Panc1 (cell line): Measurements from ENCODE around the gene NSMF. TPM values are rescaled to one million over a fixed set of nuclear protein-coding genes. Genes with fewer than 3 reads are reported as not detected.

Experiments used
- ATAC-seq: fragments of 200-7000 bp; cut with Tn5 transposase; 2 replicates; pipeline ENCODE4 v1.9.1; 2020; ENCODE audit warnings: mild to moderate bottlenecking, moderate library complexity
- BruUV-seq: library from RNA; stranded (reverse); fragments of 400-500 nt; replicated peaks from 2 replicates; lab custom pipeline; 2021; lab: Mats Ljungman, UMichigan
- CTCF ChIA-PET: fragments of 300-600 bp; sonication (Branson Sonifier 250); formaldehyde crosslinking; loops from one replicate; lab custom pipeline; 2022; ENCODE audit warnings: antibody characterized with exemption; lab: Charles Lee
- POLR2A ChIA-PET: fragments of 300-600 bp; sonication (Branson Sonifier 250); formaldehyde crosslinking; loops from one replicate; lab custom pipeline; 2022; ENCODE audit warnings: antibody characterized with exemption; lab: Charles Lee
- DNase-seq: peaks from one replicate; pipeline ENCODE4 v3.0.0-alpha.2; 2010; ENCODE audit warnings: low read depth, low spot score
- H3K27ac ChIP-seq: 2 replicates; pipeline ENCODE4 v1.5.1; 2011; ENCODE audit warnings: mild to moderate bottlenecking, low read length, inconsistent platforms
- H3K27me3 ChIP-seq: fragments of 200-500 bp; sonication (Bioruptor generic); 2 replicates; pipeline ENCODE4 v1.6.0; 2014; ENCODE audit warnings: low read length, inconsistent platforms; ENCODE audit not compliant: control insufficient read depth, insufficient read depth
- H3K36me3 ChIP-seq: fragments of 200-500 bp; sonication (Bioruptor generic); 2 replicates; pipeline ENCODE4 v1.5.1; 2014; ENCODE audit warnings: inconsistent platforms, mild to moderate bottlenecking, low read length, moderate library complexity; ENCODE audit not compliant: control insufficient read depth, insufficient read depth
- H3K4me1 ChIP-seq: 2 replicates; pipeline ENCODE4 v1.5.1; 2011; ENCODE audit warnings: inconsistent platforms, mild to moderate bottlenecking, low read length, moderate library complexity; ENCODE audit not compliant: control insufficient read depth, insufficient read depth
- H3K4me3 ChIP-seq, 2 experiments: 2 replicates each; pipeline ENCODE4 v1.5.1; 2011 to 2012; ENCODE audit warnings: low read depth in 2 of 2, low read length in 2 of 2, mild to moderate bottlenecking in 2 of 2, inconsistent platforms in 1 of 2, moderate library complexity in 1 of 2
- H3K9me3 ChIP-seq: fragments of 200-500 bp; sonication (Bioruptor generic); 2 replicates; pipeline ENCODE4 v1.5.1; 2014; ENCODE audit warnings: low read depth, mild to moderate bottlenecking, inconsistent platforms, low read length, moderate library complexity; ENCODE audit not compliant: control insufficient read depth, insufficient read depth
- POLR2AphosphoS5 ChIP-seq: IDR thresholded peaks from 2 replicates; pipeline ENCODE4 v1.6.1; 2012; ENCODE audit warnings: mild to moderate bottlenecking, low read depth, low read length, moderate library complexity
- SIN3A ChIP-seq: IDR thresholded peaks from 2 replicates; pipeline ENCODE4 v1.6.1; 2012; ENCODE audit warnings: low read depth, mild to moderate bottlenecking, low read length, moderate library complexity, borderline replicate concordance; ENCODE audit not compliant: insufficient read depth
- TCF7L2 ChIP-seq: IDR thresholded peaks from 2 replicates; pipeline ENCODE4 v1.6.1; 2011; ENCODE audit warnings: mild to moderate bottlenecking, low read depth, low read length, inconsistent platforms
- in situ Hi-C: cut with HindIII; loops from 2 replicates; pipeline ENCODE4 v1.10.0; 2016; ENCODE audit warnings: low sequenced_read_pairs, low pct_unique_long_range_greater_than_20kb
- intact Hi-C: fragments of 100-400 bp; cut with micrococcal nuclease; formaldehyde crosslinking; loops from one replicate; pipeline ENCODE4 v1.10.0; 2022; ENCODE audit not compliant: unreplicated experiment
- total RNA-seq: library from RNA; stranded (reverse); gene quantifications from one replicate; pipeline ENCODE4 v1.2.1, GENCODE V29; 2021; ENCODE audit not compliant: unreplicated experiment
- TF ChIP-seq, protein P1 (sequence below): fragments of 450-650 bp; IDR thresholded peaks from 2 replicates; pipeline ENCODE4 v1.5.1; 2017; ENCODE audit warnings: mild to moderate bottlenecking
- TF ChIP-seq, protein P2 (sequence below), 2 experiments: IDR thresholded peaks; 2 replicates each; pipeline ENCODE4 v1.6.1; 2011 to 2012; ENCODE audit warnings: low read depth in 2 of 2, control low read depth in 1 of 2, low read length in 1 of 2, mild to moderate bottlenecking in 1 of 2, moderate library complexity in 1 of 2; ENCODE audit not compliant: insufficient read depth in 1 of 2

The NSMF gene
- total RNA-seq, 1 experiment from 2014 or later, result 40.0 TPM

DNA sequence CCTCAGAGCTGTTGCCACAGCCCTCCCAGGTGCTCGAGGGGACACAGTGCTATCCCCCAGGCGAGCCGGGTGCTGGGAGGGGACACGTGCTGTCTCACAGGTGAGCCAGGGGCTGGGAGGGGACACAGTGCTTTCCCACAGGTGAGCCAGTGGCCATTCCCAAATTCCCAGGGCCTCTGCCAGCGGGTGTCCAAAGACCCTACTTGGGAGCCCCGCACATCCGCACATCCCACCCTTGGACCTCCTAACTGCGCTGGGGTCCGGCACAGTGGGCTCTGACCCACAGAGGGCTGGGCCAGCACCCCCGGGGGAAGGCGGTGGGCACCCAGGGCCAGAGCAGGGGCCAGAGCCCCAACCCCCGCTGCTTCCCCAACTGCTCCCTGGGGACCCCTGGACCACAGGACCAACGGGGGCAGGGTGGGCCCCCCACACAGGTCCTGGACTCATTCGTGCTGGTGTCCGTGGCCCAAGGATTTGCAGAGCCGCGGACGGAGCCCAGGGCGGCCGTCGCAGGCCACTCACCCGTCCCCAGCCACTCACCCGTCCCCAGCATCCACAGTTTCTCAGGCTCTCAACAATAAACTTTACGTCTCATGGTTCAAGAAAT lies 54.1 kb downstream of the NSMF start:
- no peak for DNase-seq
- CTCF ChIA-PET, result no interaction called here
- no TSS peak for BruUV-seq
- no peak overlapping the region for H3K27ac ChIP-seq
- no peaks in the 10 kb centered on the region for H3K36me3 ChIP-seq
- no peak for ATAC-seq
- no peaks in the 10 kb centered on the region for H3K9me3 ChIP-seq
- TF ChIP-seq, protein P1, sequence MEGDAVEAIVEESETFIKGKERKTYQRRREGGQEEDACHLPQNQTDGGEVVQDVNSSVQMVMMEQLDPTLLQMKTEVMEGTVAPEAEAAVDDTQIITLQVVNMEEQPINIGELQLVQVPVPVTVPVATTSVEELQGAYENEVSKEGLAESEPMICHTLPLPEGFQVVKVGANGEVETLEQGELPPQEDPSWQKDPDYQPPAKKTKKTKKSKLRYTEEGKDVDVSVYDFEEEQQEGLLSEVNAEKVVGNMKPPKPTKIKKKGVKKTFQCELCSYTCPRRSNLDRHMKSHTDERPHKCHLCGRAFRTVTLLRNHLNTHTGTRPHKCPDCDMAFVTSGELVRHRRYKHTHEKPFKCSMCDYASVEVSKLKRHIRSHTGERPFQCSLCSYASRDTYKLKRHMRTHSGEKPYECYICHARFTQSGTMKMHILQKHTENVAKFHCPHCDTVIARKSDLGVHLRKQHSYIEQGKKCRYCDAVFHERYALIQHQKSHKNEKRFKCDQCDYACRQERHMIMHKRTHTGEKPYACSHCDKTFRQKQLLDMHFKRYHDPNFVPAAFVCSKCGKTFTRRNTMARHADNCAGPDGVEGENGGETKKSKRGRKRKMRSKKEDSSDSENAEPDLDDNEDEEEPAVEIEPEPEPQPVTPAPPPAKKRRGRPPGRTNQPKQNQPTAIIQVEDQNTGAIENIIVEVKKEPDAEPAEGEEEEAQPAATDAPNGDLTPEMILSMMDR, result no peak
- TF ChIP-seq, protein P2, sequence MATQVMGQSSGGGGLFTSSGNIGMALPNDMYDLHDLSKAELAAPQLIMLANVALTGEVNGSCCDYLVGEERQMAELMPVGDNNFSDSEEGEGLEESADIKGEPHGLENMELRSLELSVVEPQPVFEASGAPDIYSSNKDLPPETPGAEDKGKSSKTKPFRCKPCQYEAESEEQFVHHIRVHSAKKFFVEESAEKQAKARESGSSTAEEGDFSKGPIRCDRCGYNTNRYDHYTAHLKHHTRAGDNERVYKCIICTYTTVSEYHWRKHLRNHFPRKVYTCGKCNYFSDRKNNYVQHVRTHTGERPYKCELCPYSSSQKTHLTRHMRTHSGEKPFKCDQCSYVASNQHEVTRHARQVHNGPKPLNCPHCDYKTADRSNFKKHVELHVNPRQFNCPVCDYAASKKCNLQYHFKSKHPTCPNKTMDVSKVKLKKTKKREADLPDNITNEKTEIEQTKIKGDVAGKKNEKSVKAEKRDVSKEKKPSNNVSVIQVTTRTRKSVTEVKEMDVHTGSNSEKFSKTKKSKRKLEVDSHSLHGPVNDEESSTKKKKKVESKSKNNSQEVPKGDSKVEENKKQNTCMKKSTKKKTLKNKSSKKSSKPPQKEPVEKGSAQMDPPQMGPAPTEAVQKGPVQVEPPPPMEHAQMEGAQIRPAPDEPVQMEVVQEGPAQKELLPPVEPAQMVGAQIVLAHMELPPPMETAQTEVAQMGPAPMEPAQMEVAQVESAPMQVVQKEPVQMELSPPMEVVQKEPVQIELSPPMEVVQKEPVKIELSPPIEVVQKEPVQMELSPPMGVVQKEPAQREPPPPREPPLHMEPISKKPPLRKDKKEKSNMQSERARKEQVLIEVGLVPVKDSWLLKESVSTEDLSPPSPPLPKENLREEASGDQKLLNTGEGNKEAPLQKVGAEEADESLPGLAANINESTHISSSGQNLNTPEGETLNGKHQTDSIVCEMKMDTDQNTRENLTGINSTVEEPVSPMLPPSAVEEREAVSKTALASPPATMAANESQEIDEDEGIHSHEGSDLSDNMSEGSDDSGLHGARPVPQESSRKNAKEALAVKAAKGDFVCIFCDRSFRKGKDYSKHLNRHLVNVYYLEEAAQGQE (IDR thresholded peaks at IDR 0.05; ENCODE audit: insufficient read depth in 1 of 2, low read depth in 2 of 2, low read length in 1 of 2), result no peak
- TF ChIP-seq SIN3A (no peak), POLR2AphosphoS5 (no peak), TCF7L2 (no peak)
- in situ Hi-C loops, result no loop called here
- peaks cover 17% of the 10 kb centered on the region for H3K4me1 ChIP-seq
- intact Hi-C loops, result no loop called here
- POLR2A ChIA-PET, result no interaction called here
- H3K27me3 ChIP-seq, result no peaks in the 10 kb centered on the region
- no peak overlapping the region for H3K4me3 ChIP-seq

DNA sequence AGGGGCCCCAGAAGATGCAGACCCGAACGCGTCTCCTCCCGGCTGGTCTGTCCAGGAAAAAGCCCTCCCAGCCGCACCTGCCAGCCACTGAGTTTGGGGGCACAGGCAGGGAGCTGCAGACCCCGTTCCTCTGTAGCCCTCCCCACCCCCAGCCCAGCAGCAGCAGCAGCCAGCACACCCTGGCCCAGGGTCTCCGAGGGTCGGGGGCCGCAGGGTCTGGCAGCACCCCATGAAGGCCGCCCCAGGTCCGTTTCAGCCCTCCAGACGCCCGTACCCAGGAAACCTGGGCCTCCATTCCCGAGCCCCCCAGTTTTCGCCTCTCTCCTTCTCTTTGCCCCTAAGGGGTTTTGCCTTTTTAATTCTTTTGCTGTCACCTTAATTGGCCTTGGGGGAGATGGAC lies 55.9 kb downstream of the NSMF start:
- no TSS peak for BruUV-seq
- intact Hi-C loops, result no loop called here
- Histone ChIP-seq H3K27ac (no peak overlapping the region), H3K4me3 (no peak overlapping the region), H3K9me3 (no peaks in the 10 kb centered on the region), H3K27me3 (no peaks in the 10 kb centered on the region), H3K4me1 (peaks cover 9% of the 10 kb centered on the region), H3K36me3 (no peaks in the 10 kb centered on the region)
- no peak for ATAC-seq
- no peak for DNase-seq
- TF ChIP-seq, protein P2 (IDR thresholded peaks at IDR 0.05; ENCODE audit: insufficient read depth in 1 of 2, low read depth in 2 of 2, low read length in 1 of 2), result no peak
- TF ChIP-seq, protein P1, result no peak
- TF ChIP-seq SIN3A, result no peak
- in situ Hi-C loops, result no loop called here
- ChIA-PET POLR2A (no interaction called here), CTCF (no interaction called here)
